Epithelial cell of esophagus (primary cell): ENCODE results near the gene SLC5A9.

Experiments used
- DNase-seq: peaks from one replicate; pipeline ENCODE4 v3.0.0; 2010; ENCODE audit warnings: low read depth
- H3K4me3 ChIP-seq: 2 replicates; pipeline ENCODE4 v1.5.1; 2011; ENCODE audit warnings: mild to moderate bottlenecking, low read length, control low read depth
- CTCF ChIP-seq: IDR thresholded peaks from 2 replicates; pipeline ENCODE4 v1.5.1; 2011; ENCODE audit warnings: low read depth, mild to moderate bottlenecking, low read length, control low read depth, inconsistent platforms; ENCODE audit not compliant: insufficient read depth; ENCODE audit errors: missing control alignments

The SLC5A9 gene

GRCh38 chr1:48225579-48225978, 3.1 kb downstream of the SLC5A9 start:
- no peak overlapping the region for H3K4me3 ChIP-seq

GRCh38 chr1:48227165-48228013, 4.9 kb downstream of the SLC5A9 start:
- no peak for DNase-seq
- no peak overlapping the region for H3K4me3 ChIP-seq
- no peak for TF ChIP-seq CTCF

More at GRCh38 chr1:48225579-48225978, 3.1 kb downstream of the SLC5A9 start:
- DNase-seq, result no peak
- TF ChIP-seq CTCF, result no peak

- no peak for DNase-seq
- no peak for TF ChIP-seq CTCF
- no peak overlapping the region for H3K4me3 ChIP-seq
Measured at GRCh38 chr1:48228156-48228555, 5.6 kb downstream of the SLC5A9 start.

GRCh38 chr1:48229317-48229716, 6.8 kb downstream of the SLC5A9 start:
- H3K4me3 ChIP-seq, result no peak overlapping the region
- no peak for TF ChIP-seq CTCF
- no peak for DNase-seq

GRCh38 chr1:48230236-48230635, 7.7 kb downstream of the SLC5A9 start:
- H3K4me3 ChIP-seq, result no peak overlapping the region
- no peak for TF ChIP-seq CTCF
- no peak for DNase-seq

GRCh38 chr1:48232722-48233121, 10.2 kb downstream of the SLC5A9 start:
- no peak overlapping the region for H3K4me3 ChIP-seq
- DNase-seq, result no peak
- TF ChIP-seq CTCF, result no peak
